ENCODE data around the gene SEMA6D. TPM values are rescaled to one million over a fixed set of nuclear protein-coding genes. Genes with fewer than 3 reads are reported as not detected.

Gene SEMA6D
- total RNA-seq, 1 donor = 3.0 TPM

DNA sequence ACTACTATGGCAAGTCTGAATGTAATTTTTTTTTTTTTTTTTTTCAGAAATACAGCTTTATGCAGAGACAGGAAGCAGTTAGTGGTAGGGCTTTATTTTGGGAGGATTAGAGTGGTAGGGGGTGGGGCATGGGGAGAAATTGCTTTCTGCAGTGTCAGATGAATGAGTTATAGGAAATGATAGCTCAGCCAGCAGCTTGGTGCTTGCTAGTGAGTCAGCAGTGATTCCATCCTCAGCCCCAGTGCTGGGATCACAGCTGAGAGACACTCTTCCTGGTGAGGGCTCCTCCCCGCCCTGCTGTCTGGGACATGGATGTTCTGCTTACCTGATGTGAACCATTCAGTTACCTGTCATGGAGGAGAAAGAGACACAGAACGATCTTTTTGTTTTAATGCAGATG, 39.6 kb downstream of the SEMA6D start:
- peak; percentile 74 for DNase-seq (ENCODE audit: low read depth)
- TF ChIP-seq, protein P1, sequence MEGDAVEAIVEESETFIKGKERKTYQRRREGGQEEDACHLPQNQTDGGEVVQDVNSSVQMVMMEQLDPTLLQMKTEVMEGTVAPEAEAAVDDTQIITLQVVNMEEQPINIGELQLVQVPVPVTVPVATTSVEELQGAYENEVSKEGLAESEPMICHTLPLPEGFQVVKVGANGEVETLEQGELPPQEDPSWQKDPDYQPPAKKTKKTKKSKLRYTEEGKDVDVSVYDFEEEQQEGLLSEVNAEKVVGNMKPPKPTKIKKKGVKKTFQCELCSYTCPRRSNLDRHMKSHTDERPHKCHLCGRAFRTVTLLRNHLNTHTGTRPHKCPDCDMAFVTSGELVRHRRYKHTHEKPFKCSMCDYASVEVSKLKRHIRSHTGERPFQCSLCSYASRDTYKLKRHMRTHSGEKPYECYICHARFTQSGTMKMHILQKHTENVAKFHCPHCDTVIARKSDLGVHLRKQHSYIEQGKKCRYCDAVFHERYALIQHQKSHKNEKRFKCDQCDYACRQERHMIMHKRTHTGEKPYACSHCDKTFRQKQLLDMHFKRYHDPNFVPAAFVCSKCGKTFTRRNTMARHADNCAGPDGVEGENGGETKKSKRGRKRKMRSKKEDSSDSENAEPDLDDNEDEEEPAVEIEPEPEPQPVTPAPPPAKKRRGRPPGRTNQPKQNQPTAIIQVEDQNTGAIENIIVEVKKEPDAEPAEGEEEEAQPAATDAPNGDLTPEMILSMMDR (IDR thresholded peaks at IDR 0.05; ENCODE audit: insufficient read depth, low read depth, low read length) = no peak

DNA sequence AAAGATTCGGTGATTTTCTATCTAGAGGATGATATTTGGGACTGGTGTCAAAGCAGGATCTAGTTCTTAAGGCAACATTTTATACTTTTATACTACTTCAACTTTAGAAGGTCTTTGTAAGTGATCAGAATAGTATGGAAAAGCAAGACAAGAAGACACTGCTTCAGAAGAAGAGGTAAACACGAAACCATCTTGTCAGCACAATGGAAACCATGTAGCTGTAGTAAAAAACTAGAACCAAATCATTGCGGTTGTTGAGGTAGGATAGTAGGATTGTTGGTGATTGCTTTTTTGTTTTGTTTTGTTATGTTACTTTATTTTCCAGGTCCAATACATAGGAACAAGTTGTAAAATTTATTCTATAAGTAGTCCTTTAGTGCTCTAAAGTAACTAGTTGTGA, 40.0 kb downstream of the SEMA6D start:
- DNase-seq (ENCODE audit: low read depth) = no peak
- H3K4me3 ChIP-seq (ENCODE audit: low read depth, low read length) = no peak overlapping the region
- TF ChIP-seq, protein P1 (IDR thresholded peaks at IDR 0.05; ENCODE audit: insufficient read depth, low read depth, low read length) = no peak

More for the DNA sequence above, 39.6 kb downstream of the SEMA6D start:
- H3K4me3 ChIP-seq (ENCODE audit: low read depth, low read length) = no peak overlapping the region

DNA sequence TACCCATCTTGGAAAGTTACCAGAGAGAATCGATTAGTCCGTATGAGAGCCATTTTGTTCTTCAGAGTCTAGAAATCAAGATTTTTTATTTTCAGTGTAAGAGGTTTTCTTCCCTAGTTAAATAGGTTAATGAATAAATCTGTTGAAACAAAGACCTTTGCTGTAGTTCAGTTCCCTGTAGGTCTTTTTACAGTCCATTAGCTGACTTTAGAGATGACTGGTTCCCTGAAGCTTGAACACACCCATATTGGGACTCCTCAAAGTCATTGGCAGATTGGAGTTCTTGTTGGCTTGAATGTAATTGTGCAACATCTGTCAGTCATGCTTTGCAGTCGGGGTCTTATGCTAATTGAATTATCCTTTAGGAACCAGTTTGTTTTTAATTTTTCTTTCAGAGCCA, 45.3 kb downstream of the SEMA6D start:
- no peak overlapping the region for H3K4me3 ChIP-seq (ENCODE audit: low read depth, low read length)
- no peak for DNase-seq (ENCODE audit: low read depth)
- TF ChIP-seq, protein P1 (IDR thresholded peaks at IDR 0.05; ENCODE audit: insufficient read depth, low read depth, low read length) = no peak

DNA sequence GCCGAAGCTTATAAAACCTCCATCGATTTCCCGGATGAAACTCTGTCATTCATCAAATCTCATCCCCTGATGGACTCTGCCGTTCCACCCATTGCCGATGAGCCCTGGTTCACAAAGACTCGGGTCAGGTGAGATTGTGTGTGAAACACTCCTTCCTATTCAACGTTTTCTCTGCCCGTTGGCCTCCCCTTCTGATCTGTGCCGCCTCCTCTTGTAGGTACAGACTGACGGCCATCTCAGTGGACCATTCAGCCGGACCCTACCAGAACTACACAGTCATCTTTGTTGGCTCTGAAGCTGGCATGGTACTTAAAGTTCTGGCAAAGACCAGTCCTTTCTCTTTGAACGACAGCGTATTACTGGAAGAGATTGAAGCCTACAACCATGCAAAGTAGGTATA, 47.4 kb downstream of the SEMA6D start:
- no peak for DNase-seq (ENCODE audit: low read depth)
- TF ChIP-seq, protein P1 (IDR thresholded peaks at IDR 0.05; ENCODE audit: insufficient read depth, low read depth, low read length) = no peak
- no peak overlapping the region for H3K4me3 ChIP-seq (ENCODE audit: low read depth, low read length)

DNA sequence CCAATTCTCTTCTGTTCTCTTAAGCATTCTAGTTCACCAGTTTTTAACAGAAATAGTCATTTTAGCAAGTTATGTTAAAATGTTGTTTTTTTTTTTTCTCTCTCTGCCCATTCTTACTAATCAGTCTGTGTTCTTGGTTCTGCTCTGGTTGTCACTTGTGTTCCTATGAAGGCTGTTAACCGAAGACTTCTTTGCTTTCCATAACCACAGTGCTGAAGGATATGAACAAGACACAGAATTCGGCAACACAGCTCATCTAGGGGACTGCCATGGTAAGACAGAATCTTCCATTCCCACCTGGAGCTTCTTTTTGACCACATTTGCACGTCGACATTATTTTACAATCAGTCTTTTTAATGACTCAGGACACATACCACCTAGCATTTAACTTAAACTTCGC, 49.1 kb downstream of the SEMA6D start:
- H3K4me3 ChIP-seq (ENCODE audit: low read depth, low read length) = no peak overlapping the region
- TF ChIP-seq, protein P1 (IDR thresholded peaks at IDR 0.05; ENCODE audit: insufficient read depth, low read depth, low read length) = no peak

DNA sequence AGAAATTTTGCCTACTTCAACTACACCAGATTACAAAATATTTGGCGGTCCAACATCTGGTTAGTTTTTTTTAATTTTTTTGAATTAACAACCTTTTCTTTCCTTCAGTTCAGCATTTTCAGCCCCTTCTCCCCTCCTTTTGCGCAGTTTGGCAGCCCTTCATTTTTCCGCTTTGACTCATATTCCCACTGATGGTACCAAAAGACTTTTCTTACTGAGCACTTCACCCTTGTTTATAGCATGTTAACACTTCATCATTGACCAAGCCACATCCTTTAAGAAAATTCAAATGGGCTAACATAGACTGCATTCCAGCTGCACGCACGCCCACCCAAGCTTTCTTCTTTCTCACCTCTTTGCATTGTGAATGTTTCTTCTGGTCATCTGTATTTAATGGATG, 49.7 kb downstream of the SEMA6D start:
- TF ChIP-seq, protein P1 (IDR thresholded peaks at IDR 0.05; ENCODE audit: insufficient read depth, low read depth, low read length) = no peak
- no peak for DNase-seq (ENCODE audit: low read depth)
- H3K4me3 ChIP-seq (ENCODE audit: low read depth, low read length) = no peak overlapping the region

More for the DNA sequence above, 49.1 kb downstream of the SEMA6D start:
- DNase-seq (ENCODE audit: low read depth) = no peak

DNA sequence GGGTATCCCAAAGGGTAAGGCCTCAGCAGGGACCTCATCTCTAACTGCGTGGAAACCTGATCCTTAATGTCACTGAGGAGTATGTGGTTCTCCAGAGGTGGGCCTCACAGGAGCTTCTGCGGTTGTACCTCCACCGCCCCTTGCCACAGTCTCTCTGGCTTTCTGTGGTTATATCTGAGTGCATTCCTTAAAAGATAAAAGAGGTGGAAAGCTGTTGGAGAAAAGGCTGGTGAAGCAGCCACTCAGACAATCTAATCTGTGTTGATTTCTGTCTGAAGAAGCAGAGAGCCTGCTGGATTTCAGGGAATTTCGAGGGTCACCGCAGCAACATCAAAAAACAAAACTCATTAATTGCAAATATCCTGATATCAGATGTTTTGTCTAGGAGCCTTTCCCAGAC, 51.4 kb downstream of the SEMA6D start:
- H3K4me3 ChIP-seq (ENCODE audit: low read depth, low read length) = no peak overlapping the region
- TF ChIP-seq, protein P1 (IDR thresholded peaks at IDR 0.05; ENCODE audit: insufficient read depth, low read depth, low read length) = no peak
- DNase-seq (ENCODE audit: low read depth) = no peak

Data from fibroblast of villous mesenchyme (primary cell).